Measurements from ENCODE around the gene CTSH.
"Not testable (repeated sequence)": the region's sequence is repeated elsewhere in the genome, so short reads cannot be mapped to it uniquely, and the experiment has no call there.

Gene CTSH

GRCh38 chr15:78938658-78939488 is 6.0 kb downstream of the CTSH start:
- DNase-seq (ENCODE audit: low read depth) = no peak

- no peak for DNase-seq (ENCODE audit: low read depth)
Measured at GRCh38 chr15:78937132-78937739, 7.6 kb downstream of the CTSH start.

- DNase-seq (ENCODE audit: low read depth) = no peak
Measured at GRCh38 chr15:78934655-78935023, 10.2 kb downstream of the CTSH start.

- DNase-seq (ENCODE audit: low read depth) = no peak
Measured at GRCh38 chr15:78933823-78934654, 10.8 kb downstream of the CTSH start.

- no peak for DNase-seq (ENCODE audit: low read depth)
Measured at GRCh38 chr15:78933187-78933822, 11.5 kb downstream of the CTSH start.

- DNase-seq (ENCODE audit: low read depth) = no peak
Measured at GRCh38 chr15:78932258-78932808, 12.5 kb downstream of the CTSH start.

- DNase-seq (ENCODE audit: low read depth) = no peak
Measured at GRCh38 chr15:78931439-78932257, 13.2 kb downstream of the CTSH start.

- DNase-seq (ENCODE audit: low read depth) = peak; percentile 94
Measured at GRCh38 chr15:78930577-78931388, 14.1 kb downstream of the CTSH start.

GRCh38 chr15:78929536-78930264 is 15.1 kb downstream of the CTSH start:
- DNase-seq (ENCODE audit: low read depth) = no peak

- no peak for DNase-seq (ENCODE audit: low read depth)
Measured at GRCh38 chr15:78928616-78929093, 16.2 kb downstream of the CTSH start.

GRCh38 chr15:78928176-78928575 is 16.7 kb downstream of the CTSH start:
- DNase-seq (ENCODE audit: low read depth) = not testable (repeated sequence)

- DNase-seq (ENCODE audit: low read depth) = no peak
Measured at GRCh38 chr15:78927077-78927790, 17.6 kb downstream of the CTSH start.

- DNase-seq (ENCODE audit: low read depth) = no peak
Measured at GRCh38 chr15:78925956-78926743, 18.7 kb downstream of the CTSH start.

GRCh38 chr15:78925076-78925624 is 19.7 kb downstream of the CTSH start:
- DNase-seq (ENCODE audit: low read depth) = no peak

- no peak for DNase-seq (ENCODE audit: low read depth)
Measured at GRCh38 chr15:78923480-78924360, 21.1 kb downstream of the CTSH start.

- DNase-seq (ENCODE audit: low read depth) = no peak
Measured at GRCh38 chr15:78923015-78923414, 21.8 kb downstream of the CTSH start.

- DNase-seq (ENCODE audit: low read depth) = no peak
Measured at GRCh38 chr15:78922527-78922926, 22.3 kb downstream of the CTSH start.

All from amniotic epithelial cell (primary cell).